Kidney (tissue), 2 donors: ENCODE data around the gene RPL10A. TPM values are rescaled to one million over a fixed set of nuclear protein-coding genes. Genes with fewer than 3 reads are reported as not detected.

Source experiments
- microRNA-seq: library from miRNA; unstranded; fragments of <30 nt; microRNA quantifications from one replicate; pipeline ENCODE4 v1.2.0, GENCODE V29; 2020
- polyA plus RNA-seq: library from polyadenylated mRNA; stranded (reverse); fragments of 350-450 nt; fragmentation: Illumina TruSeq; extraction: RNeasy Lipid Tissue Mini Kit (QIAGEN cat#74804); gene quantifications from one replicate; pipeline ENCODE4 v1.2.3, GENCODE V29; 2014; ENCODE audit warnings: low read depth, low replicate concordance; ENCODE audit not compliant: insufficient read depth
- total RNA-seq: library from RNA; stranded (reverse); fragmentation: NEBNext Ultra II Directional; extraction: Animal tissue kit (Norgen Biotek cat#: 25700); gene quantifications from one replicate; pipeline ENCODE4 v1.2.1, GENCODE V29; 2021
- donor health status: DM: yes; HTN: yes; CAD: no.

The RPL10A gene
- total and polyA plus RNA-seq, 2 donors from 2014 or later, result 1,159 to 1,291 TPM

Small RNA genes lying within 50 kb of the gene (microRNA-seq; reads per million reads assigned to microRNA genes)
- not detected for gene MIR7111

Other genes starting within 250 kb of the RPL10A start
- 49.2 TPM for gene ZNF76, start 208.7 kb upstream of the RPL10A start, total RNA-seq
- 29.1 TPM for gene ZNF76, start 208.7 kb upstream of the RPL10A start, polyA plus RNA-seq
- gene DEF6, start 170.6 kb upstream of the RPL10A start, total RNA-seq, result 16.3 TPM
- gene DEF6, start 170.6 kb upstream of the RPL10A start, polyA plus RNA-seq, result 2.7 TPM
- gene PPARD, start 125.8 kb upstream of the RPL10A start, total RNA-seq, result 24.4 TPM
- gene PPARD, start 125.8 kb upstream of the RPL10A start, polyA plus RNA-seq, result 13.2 TPM
- gene FANCE, start 16.1 kb upstream of the RPL10A start, total RNA-seq, result 2.7 TPM
- gene FANCE, start 16.1 kb upstream of the RPL10A start, polyA plus RNA-seq, result 1.2 TPM
- 18.0 TPM for gene TEAD3, start 28.7 kb downstream of the RPL10A start, total RNA-seq
- 11.3 TPM for gene TEAD3, start 28.7 kb downstream of the RPL10A start, polyA plus RNA-seq
- not detected for gene TULP1, start 44.5 kb downstream of the RPL10A start, total RNA-seq
- gene TULP1, start 44.5 kb downstream of the RPL10A start, polyA plus RNA-seq, result not detected
- 267 TPM for gene FKBP5, start 220.5 kb downstream of the RPL10A start, total RNA-seq
- gene FKBP5, start 220.5 kb downstream of the RPL10A start, polyA plus RNA-seq, result 45.6 TPM